ENCODE measurements around the gene ACTR3C.

DNA sequence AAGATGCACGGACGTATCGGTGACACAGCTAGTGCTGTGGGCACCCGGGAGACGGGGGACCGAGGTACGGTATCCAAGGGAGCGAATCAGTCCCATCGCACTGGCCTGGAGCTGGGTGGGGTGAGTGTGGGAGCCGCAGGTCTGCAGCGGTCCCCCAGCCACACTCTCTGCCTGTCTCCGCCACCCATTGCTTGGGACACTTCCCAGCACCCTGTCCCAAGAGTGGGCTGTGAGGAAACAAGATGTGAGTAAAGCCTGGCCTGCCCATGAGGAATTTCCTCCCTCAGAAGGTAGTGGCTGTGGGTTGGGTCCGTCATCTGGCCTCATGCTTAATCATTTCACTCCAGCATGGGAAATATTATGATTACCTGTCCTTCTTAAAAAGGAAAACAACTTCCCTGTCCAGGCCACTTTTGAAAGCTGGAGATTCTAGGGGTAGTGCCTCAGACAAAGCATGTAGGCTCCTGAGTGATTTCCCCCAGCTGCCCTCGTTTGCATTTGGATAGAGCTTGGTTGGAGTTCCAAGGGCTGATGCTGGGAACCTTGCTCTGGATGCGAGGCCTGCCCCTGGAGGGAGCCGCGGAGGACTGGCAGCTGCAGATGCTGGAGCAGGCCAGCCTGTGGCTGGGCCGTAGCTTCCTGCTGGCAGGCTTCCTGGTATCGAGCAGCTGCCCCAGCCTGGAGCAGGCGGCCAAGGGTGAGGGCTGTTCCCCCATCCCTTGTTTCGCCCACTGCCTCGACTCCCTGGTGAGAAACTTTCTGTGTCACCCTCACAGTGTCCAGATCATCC is 6.2 kb upstream of the ACTR3C start:
- no peak for TF ChIP-seq CSDC2 (CRISPR knock-in tag; IDR thresholded peaks at IDR 0.05)
- TF ChIP-seq SNAI2 (CRISPR knock-in tag; IDR thresholded peaks at IDR 0.05), result no peak
- TF ChIP-seq TCF4 (CRISPR knock-in tag; IDR thresholded peaks at IDR 0.05; ENCODE audit: borderline replicate concordance), result no peak
- TF ChIP-seq ZFP3 (CRISPR knock-in tag; IDR thresholded peaks at IDR 0.05), result no peak
- no peak for TF ChIP-seq ESRRG (CRISPR knock-in tag; IDR thresholded peaks at IDR 0.05)
- TF ChIP-seq TOX (CRISPR knock-in tag; IDR thresholded peaks at IDR 0.05; ENCODE audit: borderline replicate concordance), result no peak
- TF ChIP-seq CREB5 (CRISPR knock-in tag; IDR thresholded peaks at IDR 0.05; ENCODE audit: low read depth), result no peak
- no peak for TF ChIP-seq TSHZ2 (CRISPR knock-in tag; IDR thresholded peaks at IDR 0.05)
- no peak for TF ChIP-seq RARB (CRISPR knock-in tag; IDR thresholded peaks at IDR 0.05)
